HG03095 (cell line): ENCODE results near the gene GAA.
A peak's percentile ranks its signal among the peaks of the same experiment; 100 is the strongest.
"Not testable (repeated sequence)": the region's sequence is repeated elsewhere in the genome, so short reads cannot be mapped to it uniquely, and the experiment has no call there.

Experiments
- ATAC-seq: cut with Tn5 transposase; IDR thresholded peaks from one replicate; pipeline ENCODE4 v1.9.1; 2021; ENCODE audit warnings: moderate library complexity; ENCODE audit not compliant: unreplicated experiment

The GAA gene

DNA sequence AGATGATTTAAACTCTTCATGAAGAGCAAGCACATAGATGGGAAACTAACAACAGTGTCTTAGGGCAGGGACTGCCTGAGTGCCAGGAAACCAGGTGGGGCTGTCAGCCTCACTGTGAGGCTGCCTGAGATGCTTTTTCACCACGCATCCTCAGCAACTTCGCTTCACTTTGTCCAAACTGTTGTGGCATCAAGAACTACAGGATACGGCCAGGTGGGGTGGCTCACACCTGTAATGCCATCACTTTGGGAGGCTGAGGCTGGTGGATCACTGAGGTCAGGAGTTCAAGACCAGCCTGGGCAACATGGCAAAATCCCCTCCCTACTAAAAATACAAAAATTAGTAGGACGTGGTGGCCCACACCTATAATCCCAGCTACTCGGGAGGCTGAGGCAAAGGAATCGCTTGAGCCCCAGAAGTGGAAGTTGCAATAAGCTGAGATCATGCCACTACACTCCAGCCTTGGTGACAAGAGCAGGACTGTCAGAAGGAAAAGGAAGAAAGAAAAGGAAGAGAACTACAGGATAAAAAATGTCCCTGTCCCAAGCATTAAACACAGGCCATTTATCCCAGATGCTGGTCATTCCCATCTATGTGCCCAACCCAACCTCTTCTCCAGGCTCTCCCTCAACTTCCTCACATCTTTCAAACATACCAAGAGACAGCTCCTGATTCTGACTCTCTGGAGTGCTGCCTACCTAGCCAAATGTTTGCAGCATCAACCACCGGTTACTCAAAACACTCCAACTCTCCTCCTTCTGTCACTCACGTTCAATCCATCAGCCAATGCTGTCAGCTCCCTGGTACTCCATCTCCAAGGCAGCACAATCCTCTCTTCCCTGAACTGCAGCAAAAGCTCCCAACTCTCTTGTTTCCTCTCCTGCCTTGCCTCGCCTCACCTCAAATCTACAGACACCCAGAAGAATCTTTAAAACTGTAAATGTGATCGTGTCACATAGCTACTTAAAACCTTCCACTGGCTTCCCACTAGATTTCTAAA lies 44.0 kb downstream of the GAA start:
- no peak for ATAC-seq

- ATAC-seq = peak; percentile 4
Measured at GRCh38 chr17:80146121-80147034, 45.0 kb downstream of the GAA start.

- ATAC-seq = peak; percentile 78
Measured at GRCh38 chr17:80147035-80147822, 45.8 kb downstream of the GAA start, which contains the start of gene EIF4A3. Gene EIF4A3 (minus strand): TSS chr17:80147128. CDS start chr17:80146961, 167 bp downstream.

DNA sequence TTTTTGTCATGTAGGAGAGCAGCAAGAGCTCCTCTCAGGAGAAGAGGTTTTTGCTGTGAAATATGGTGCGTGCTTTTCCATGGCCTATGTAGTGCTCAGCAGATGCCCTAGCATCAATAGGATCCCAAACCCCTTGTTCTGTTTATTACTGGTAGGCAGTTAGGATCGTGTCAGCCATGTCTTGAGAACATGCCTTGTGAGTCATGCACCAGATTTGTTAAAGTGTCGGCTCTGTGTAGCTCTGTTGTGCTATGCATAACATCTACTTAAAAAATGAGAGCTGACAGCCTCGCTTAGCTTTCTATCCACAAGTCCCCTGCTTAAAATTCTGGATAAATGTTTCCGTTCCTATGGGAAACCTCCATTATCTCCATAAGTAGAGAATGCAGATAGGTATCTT lies 50.0 kb downstream of the GAA start:
- no peak for ATAC-seq

GRCh38 chr17:80152081-80152702 lies 50.8 kb downstream of the GAA start:
- ATAC-seq = no peak

DNA sequence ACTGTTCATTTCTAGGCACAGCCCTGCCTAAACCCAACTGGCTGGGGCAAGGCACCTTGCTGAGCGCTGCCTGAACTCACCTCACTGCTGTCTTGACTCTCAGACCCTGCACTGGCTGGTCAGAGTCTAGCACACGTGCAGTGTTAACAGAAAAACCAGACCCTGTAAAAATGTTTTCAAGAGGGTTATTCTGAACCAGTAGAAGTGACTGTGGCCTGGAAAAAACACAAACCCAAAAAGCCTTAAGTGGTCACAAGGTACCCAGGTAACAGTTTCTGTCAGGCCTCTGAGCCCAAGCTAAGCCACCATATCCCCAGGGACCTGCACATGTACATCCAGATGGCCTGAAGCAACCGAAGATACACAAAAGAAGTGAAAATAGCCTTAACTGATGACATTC lies 51.6 kb downstream of the GAA start:
- peak; percentile 55 for ATAC-seq

DNA sequence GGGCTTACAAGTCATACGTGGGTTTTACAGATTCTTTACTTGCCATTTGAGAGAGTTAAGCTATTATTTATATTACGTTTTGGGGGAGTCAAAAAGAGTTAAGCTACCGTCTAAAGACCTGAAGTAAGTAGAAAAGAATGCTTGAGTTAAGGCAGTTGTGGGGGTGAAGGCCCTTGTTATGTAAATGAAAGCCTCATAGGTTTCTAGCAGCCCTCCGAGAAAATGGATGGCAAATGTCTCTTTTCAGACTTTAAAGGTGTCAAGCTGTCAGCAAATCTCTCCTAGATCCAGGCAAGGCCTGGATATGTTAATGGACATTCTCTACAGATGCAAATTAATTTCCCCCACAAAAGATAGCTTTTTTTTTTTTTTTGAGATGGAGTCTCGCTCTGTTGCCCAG lies 52.8 kb downstream of the GAA start:
- ATAC-seq = no peak

- ATAC-seq = not testable (repeated sequence)
Measured at GRCh38 chr17:80155600-80155999, 54.2 kb downstream of the GAA start.

DNA sequence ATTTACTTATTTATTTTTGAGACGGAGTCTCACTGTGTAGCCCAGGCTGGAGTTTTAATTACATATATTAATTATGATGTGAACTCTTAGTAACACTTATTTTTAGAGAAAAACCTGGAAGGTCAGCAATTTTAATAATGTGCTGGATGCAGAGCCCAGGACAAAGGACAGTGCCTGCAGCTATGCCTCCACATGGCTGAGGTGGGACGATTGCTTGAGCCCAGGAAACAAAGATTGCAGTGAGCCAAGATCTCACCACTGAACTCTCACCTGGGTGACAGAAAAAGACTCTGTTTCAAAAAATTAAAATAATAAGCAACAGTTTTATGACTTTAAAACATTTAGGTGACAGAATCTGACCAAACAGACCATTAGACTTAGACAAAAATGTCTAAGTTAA lies 57.5 kb downstream of the GAA start:
- ATAC-seq = no peak

- no peak for ATAC-seq
Measured at GRCh38 chr17:80160536-80160935, 59.2 kb downstream of the GAA start.

- ATAC-seq = no peak
Measured at GRCh38 chr17:80163336-80163735, 62.0 kb downstream of the GAA start.

GRCh38 chr17:80164185-80164584 lies 62.8 kb downstream of the GAA start:
- ATAC-seq = no peak

DNA sequence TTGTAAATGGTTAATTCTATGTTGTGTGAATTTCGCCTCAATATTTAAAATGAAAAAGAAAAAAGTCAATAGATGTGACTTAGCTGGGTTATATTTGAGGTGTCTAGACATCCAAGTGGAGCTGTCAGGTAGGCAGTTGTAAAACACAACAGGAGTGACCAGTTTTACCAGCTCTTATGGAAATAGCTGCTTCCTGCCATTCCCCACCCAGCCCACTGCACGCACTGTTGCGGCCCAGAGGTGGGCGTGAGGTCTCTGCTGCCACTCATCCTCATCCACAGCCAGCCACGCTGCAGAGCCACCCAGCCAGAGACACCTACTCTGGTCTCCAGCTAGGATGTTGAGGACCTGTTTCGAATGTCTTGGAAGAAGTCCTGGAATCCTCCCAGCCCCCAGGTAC lies 65.1 kb downstream of the GAA start:
- no peak for ATAC-seq

- ATAC-seq = no peak
Measured at GRCh38 chr17:80168371-80168770, 67.0 kb downstream of the GAA start.

DNA sequence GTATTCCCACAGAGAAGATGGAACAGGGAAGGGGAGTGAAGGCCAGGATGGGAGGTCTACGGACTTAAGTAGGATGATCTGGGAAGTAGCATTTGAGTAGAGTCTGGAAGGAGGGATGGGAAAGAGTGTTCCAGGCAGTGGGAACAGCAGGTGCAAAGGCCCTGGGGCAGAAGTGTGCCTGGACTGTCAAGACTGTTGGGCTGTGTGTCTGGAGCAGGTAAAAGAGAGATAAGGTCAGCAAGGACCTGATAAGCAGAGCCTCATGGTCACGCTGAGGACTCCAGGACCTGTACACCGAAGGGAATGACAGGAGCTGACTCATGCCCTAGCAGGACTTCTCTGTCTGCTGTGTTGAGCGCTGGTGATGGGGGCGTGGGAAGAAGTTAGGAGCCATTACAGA lies 67.7 kb downstream of the GAA start:
- ATAC-seq = no peak
